Adrenal gland (tissue), 12 donors: ENCODE measurements around the gene CD59. TPM values are rescaled to one million over a fixed set of nuclear protein-coding genes. Genes with fewer than 3 reads are reported as not detected.
"Not testable (repeated sequence)": the region's sequence is repeated elsewhere in the genome, so short reads cannot be mapped to it uniquely, and the experiment has no call there.

ENCODE experiments used
- DNase-seq, 7 donors: peaks; one replicate each; pipeline ENCODE4 v3.0.0-alpha.2; 2019 to 2020
- H3K27ac ChIP-seq, 5 donors: fragments of 200-600 bp; sonication (generic) in 4 of 5; 1 replicate in 3 of 5; 2 replicates in 2 of 5; pipeline versions ENCODE4 v1.5.1 to v1.8.0; 2016 to 2020; ENCODE audit warnings: mild to moderate bottlenecking in 1 of 5
- H3K27me3 ChIP-seq: fragments of 200-600 bp; 2 replicates; pipeline ENCODE4 v1.8.0; 2021
- H3K36me3 ChIP-seq, 2 donors: fragments of 200-600 bp; replicated peaks in 1 of 2; 1 replicate in 1 of 2; 2 replicates in 1 of 2; pipeline versions ENCODE4 v1.5.1 to v1.8.0; 2018 to 2022
- H3K4me1 ChIP-seq, 2 donors: fragments of 200-600 bp; replicated peaks in 1 of 2; 1 replicate in 1 of 2; 2 replicates in 1 of 2; pipeline versions ENCODE4 v1.5.1 to v1.8.0; 2018 to 2021
- H3K4me3 ChIP-seq, 4 donors: fragments of 200-600 bp; sonication (generic) in 3 of 4; one replicate each; pipeline ENCODE4 v1.5.1; 2016 to 2018
- H3K9me3 ChIP-seq, 3 donors: fragments of 200-600 bp; sonication (generic) in 1 of 3; replicated peaks in 1 of 3; 1 replicate in 2 of 3; 2 replicates in 1 of 3; pipeline versions ENCODE4 v1.5.1 to v1.8.0; 2016 to 2021
- POLR2A ChIP-seq, 2 donors: fragments of 450-650 bp; IDR thresholded peaks; one replicate each; pipeline ENCODE4 v1.6.1; 2017; ENCODE audit warnings: antibody characterized with exemption in 2 of 2, mild to moderate bottlenecking in 2 of 2, moderate library complexity in 1 of 2
- WGBS, 4 donors: extraction: QIAGEN DNeasy Blood & Tissue Kit in 2 of 4; methylation state at CpG; one replicate each; pipeline versions ENCODE4 v1.1.5 to v1.1.7; 2013 to 2017; 5-methylcytosine and 5-hydroxymethylcytosine counted together
- intact Hi-C, 2 donors: fragments of 100-400 bp; cut with DNase I; formaldehyde crosslinking; loops; one replicate each; pipeline versions ENCODE4 v1.14.1 to v1.15.0; 2022 to 2023
- polyA plus RNA-seq, 3 donors: library from polyadenylated mRNA; stranded (reverse); fragments of 200-250 nt in 2 of 3; fragments of 350-450 nt in 1 of 3; fragmentation: Illumina TruSeq in 1 of 3; extraction: RNeasy Lipid Tissue Mini Kit (QIAGEN cat#74804) in 1 of 3; gene quantifications; one replicate each; pipeline ENCODE4 v1.2.3, GENCODE V29; 2013 to 2014
- total RNA-seq, 9 donors: library from RNA; depleted of rRNA in 4 of 9; stranded (reverse); fragments of >200 nt in 4 of 9; fragments of 120-200 nt in 1 of 9; fragmentation: NEBNext Ultra II Directional in 1 of 9; extraction: Animal tissue kit (Norgen Biotek cat#: 25700) in 1 of 9; gene quantifications; one replicate each; pipeline versions ENCODE4 v1.1.0 to v1.2.4, GENCODE V29; 2013 to 2023
- TF ChIP-seq, protein P1 (sequence below), 6 experiments: fragments of 450-650 bp in 4 of 6; fragments of 200-600 bp in 2 of 6; sonication (generic) in 1 of 6; IDR thresholded peaks; 1 replicate in 5 of 6; 2 replicates in 1 of 6; pipeline versions ENCODE4 v1.5.1 to v1.8.0; 2016 to 2021; ENCODE audit warnings: antibody characterized with exemption in 6 of 6, mild to moderate bottlenecking in 2 of 6, moderate library complexity in 1 of 6
- donor health status: healthy with polysubstance abuse.
- donor health status: Bipolar disorder and iron deficiency.
- donor health status: DM: yes; HTN: yes; CAD: no.
- donor health status: DM: no; HTN: no; CAD: no.
- donor health status: DM: no; HTN: no; CAD: no.
- donor health status: DM: yes; HTN: yes; CAD: no.

CD59 gene
- total and polyA plus RNA-seq, 12 donors: 59.5 to 562 (median 405) TPM

- H3K4me1 ChIP-seq: peaks cover 10 to 54% of the 10 kb centered on the region in 2 donors
- 71 to 74% (median 72%) methylated on average over 9 of the region's 9 CpGs for WGBS, 4 donors
- H3K4me3 ChIP-seq: no peak overlapping the region
- peak overlapping the region in 2 of 5 donors; percentile 11 to 35 for H3K27ac ChIP-seq
- H3K9me3 ChIP-seq: no peaks in the 10 kb centered on the region
- H3K27me3 ChIP-seq: no peaks in the 10 kb centered on the region
- H3K36me3 ChIP-seq: no peaks in the 10 kb centered on the region
- TF ChIP-seq, protein P1, sequence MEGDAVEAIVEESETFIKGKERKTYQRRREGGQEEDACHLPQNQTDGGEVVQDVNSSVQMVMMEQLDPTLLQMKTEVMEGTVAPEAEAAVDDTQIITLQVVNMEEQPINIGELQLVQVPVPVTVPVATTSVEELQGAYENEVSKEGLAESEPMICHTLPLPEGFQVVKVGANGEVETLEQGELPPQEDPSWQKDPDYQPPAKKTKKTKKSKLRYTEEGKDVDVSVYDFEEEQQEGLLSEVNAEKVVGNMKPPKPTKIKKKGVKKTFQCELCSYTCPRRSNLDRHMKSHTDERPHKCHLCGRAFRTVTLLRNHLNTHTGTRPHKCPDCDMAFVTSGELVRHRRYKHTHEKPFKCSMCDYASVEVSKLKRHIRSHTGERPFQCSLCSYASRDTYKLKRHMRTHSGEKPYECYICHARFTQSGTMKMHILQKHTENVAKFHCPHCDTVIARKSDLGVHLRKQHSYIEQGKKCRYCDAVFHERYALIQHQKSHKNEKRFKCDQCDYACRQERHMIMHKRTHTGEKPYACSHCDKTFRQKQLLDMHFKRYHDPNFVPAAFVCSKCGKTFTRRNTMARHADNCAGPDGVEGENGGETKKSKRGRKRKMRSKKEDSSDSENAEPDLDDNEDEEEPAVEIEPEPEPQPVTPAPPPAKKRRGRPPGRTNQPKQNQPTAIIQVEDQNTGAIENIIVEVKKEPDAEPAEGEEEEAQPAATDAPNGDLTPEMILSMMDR (IDR thresholded peaks at IDR 0.05): no peak
- TF ChIP-seq POLR2A (IDR thresholded peaks at IDR 0.05): no peak
- intact Hi-C loops: no loop called here
- DNase-seq: no peak
Observed at GRCh38 chr11:33731723-33732531, 4.3 kb downstream of the CD59 start.

DNA sequence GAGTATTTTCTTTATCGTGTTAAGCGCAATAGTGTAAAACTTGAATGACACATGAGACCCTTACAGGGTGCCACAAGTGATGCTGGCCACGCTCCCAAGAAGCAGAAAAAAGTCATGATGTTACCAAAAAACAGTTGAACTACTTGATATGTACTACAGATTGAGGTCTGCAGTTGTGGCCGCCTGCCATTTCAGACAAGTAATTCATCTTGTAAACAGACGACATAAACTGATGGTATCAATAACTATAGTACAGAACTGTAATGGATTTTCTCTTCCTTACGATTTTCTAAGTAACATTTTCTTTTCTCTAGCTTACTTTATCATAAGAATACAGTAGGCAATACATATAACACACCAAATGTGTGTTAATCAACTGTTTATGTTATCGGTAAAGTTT, 5.5 kb downstream of the CD59 start:
- intact Hi-C loops: no loop called here
- H3K4me1 ChIP-seq: peaks cover 4 to 54% of the 10 kb centered on the region in 2 donors
- H3K36me3 ChIP-seq: no peaks in the 10 kb centered on the region
- no peak for DNase-seq
- no peaks in the 10 kb centered on the region for H3K27me3 ChIP-seq
- H3K4me3 ChIP-seq: no peak overlapping the region
- TF ChIP-seq, protein P1 (IDR thresholded peaks at IDR 0.05): no peak
- TF ChIP-seq POLR2A (IDR thresholded peaks at IDR 0.05): no peak
- H3K9me3 ChIP-seq: no peaks in the 10 kb centered on the region
- WGBS, 4 donors: 69 to 72% (median 70%) methylated on average over 7 of the region's 7 CpGs
- H3K27ac ChIP-seq: no peak overlapping the region

- H3K4me1 ChIP-seq: peaks cover 15 to 52% of the 10 kb centered on the region in 2 donors
- intact Hi-C loops, H3K9me3 ChIP-seq, H3K27me3 ChIP-seq, H3K27ac ChIP-seq, H3K4me3 ChIP-seq, DNase-seq, H3K36me3 ChIP-seq: not testable (repeated sequence)
- 75 to 83% (median 78%) methylated on average over 5 of the region's 5 CpGs for WGBS, 4 donors
Observed at GRCh38 chr11:33729072-33729664, 7.1 kb downstream of the CD59 start.

DNA sequence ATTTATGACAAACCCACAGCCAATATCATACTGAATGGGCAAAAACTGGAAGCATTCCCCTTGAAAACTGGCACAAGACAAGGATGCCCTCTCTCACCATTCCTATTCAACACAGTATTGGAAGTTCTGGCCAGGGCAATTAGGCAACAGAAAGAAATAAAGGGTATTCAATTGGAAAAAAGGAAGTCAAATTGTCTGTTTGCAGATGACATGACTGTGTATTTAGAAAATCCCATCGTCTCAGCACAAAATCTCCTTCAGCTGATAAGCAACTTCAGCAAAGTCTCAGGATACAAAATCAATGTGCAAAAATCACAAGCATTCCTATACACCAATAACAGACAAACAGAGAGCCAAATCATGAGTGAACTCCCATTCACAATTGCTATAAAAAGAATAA, 8.7 kb downstream of the CD59 start:
- H3K4me1 ChIP-seq: peaks cover 31 to 54% of the 10 kb centered on the region in 2 donors
- DNase-seq: not testable (repeated sequence)
- 49 to 61% (median 53%) methylated on average over 1 of the region's 1 CpG for WGBS, 4 donors

GRCh38 chr11:33725496-33725895, 10.7 kb downstream of the CD59 start:
- DNase-seq: no peak
- no peak for TF ChIP-seq POLR2A (IDR thresholded peaks at IDR 0.05)
- TF ChIP-seq, protein P1 (IDR thresholded peaks at IDR 0.05): no peak
- WGBS, 4 donors: 74 to 87% (median 82%) methylated on average over 5 of the region's 5 CpGs
- H3K4me3 ChIP-seq: no peak overlapping the region
- peaks cover 0 to 13% of the 10 kb centered on the region in 2 donors for H3K36me3 ChIP-seq
- no peaks in the 10 kb centered on the region for H3K9me3 ChIP-seq
- peak overlapping the region in 1 of 5 donors; percentile 76 for H3K27ac ChIP-seq
- H3K27me3 ChIP-seq: no peaks in the 10 kb centered on the region
- H3K4me1 ChIP-seq: peaks cover 31 to 46% of the 10 kb centered on the region in 2 donors
- intact Hi-C loops: no loop called here

More for the DNA sequence above, 8.7 kb downstream of the CD59 start:
- intact Hi-C loops, H3K4me3 ChIP-seq, H3K36me3 ChIP-seq, H3K27me3 ChIP-seq, H3K27ac ChIP-seq, H3K9me3 ChIP-seq: not testable (repeated sequence)
